ENCODE results near the gene PROCR.

Gene PROCR

GRCh38 chr20:35174458-35175216, 2.8 kb downstream of the PROCR start:
- Histone ChIP-seq H3K4me2 (ENCODE audit: low read depth, low read length) (no peak overlapping the region), H3K9me3 (replicated peaks; ENCODE audit: insufficient read depth, low read length) (no peaks in the 10 kb centered on the region), H3K27ac (ENCODE audit: low read length) (no peak overlapping the region), H3K9me2 (replicated peaks; ENCODE audit: insufficient read depth, low read length) (no peaks in the 10 kb centered on the region), H4K20me1 (ENCODE audit: insufficient read depth, low read length) (no peaks in the 10 kb centered on the region), H2AFZ (ENCODE audit: low read length) (no peak overlapping the region), H3K9ac (ENCODE audit: low read length) (no peak overlapping the region), H3K79me2 (ENCODE audit: low read length) (no peaks in the 10 kb centered on the region), H3K4me1 (ENCODE audit: low read length) (no peaks in the 10 kb centered on the region), H3F3A (ENCODE audit: insufficient read depth, low read length) (no peaks in the 10 kb centered on the region), H3K27me3 (replicated peaks; ENCODE audit: insufficient read depth, low read length) (no peaks in the 10 kb centered on the region), H3K36me3 (replicated peaks; ENCODE audit: insufficient read depth, low read length) (no peaks in the 10 kb centered on the region), H3K4me3 (ENCODE audit: low read length) (no peak overlapping the region)
- no peak for DNase-seq
- TF ChIP-seq EZH2phosphoT487 (IDR thresholded peaks at IDR 0.05; ENCODE audit: low read length) (no peak), EZH2 (optimal IDR thresholded peaks at IDR 0.05; ENCODE audit: low read depth, low read length) (no peak)
- TF ChIP-seq, protein P1, sequence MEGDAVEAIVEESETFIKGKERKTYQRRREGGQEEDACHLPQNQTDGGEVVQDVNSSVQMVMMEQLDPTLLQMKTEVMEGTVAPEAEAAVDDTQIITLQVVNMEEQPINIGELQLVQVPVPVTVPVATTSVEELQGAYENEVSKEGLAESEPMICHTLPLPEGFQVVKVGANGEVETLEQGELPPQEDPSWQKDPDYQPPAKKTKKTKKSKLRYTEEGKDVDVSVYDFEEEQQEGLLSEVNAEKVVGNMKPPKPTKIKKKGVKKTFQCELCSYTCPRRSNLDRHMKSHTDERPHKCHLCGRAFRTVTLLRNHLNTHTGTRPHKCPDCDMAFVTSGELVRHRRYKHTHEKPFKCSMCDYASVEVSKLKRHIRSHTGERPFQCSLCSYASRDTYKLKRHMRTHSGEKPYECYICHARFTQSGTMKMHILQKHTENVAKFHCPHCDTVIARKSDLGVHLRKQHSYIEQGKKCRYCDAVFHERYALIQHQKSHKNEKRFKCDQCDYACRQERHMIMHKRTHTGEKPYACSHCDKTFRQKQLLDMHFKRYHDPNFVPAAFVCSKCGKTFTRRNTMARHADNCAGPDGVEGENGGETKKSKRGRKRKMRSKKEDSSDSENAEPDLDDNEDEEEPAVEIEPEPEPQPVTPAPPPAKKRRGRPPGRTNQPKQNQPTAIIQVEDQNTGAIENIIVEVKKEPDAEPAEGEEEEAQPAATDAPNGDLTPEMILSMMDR (IDR thresholded peaks at IDR 0.05; ENCODE audit: low read length): no peak

- no peaks in the 10 kb centered on the region for H4K20me1 ChIP-seq (ENCODE audit: insufficient read depth, low read length)
- H3K9ac ChIP-seq (ENCODE audit: low read length): no peak overlapping the region
- H3F3A ChIP-seq (ENCODE audit: insufficient read depth, low read length): no peaks in the 10 kb centered on the region
- no peaks in the 10 kb centered on the region for H3K36me3 ChIP-seq (replicated peaks; ENCODE audit: insufficient read depth, low read length)
- H3K9me2 ChIP-seq (replicated peaks; ENCODE audit: insufficient read depth, low read length): no peaks in the 10 kb centered on the region
- no peak overlapping the region for H3K4me3 ChIP-seq (ENCODE audit: low read length)
- H3K9me3 ChIP-seq (replicated peaks; ENCODE audit: insufficient read depth, low read length): no peaks in the 10 kb centered on the region
- no peak overlapping the region for H3K27ac ChIP-seq (ENCODE audit: low read length)
- no peak overlapping the region for H2AFZ ChIP-seq (ENCODE audit: low read length)
- TF ChIP-seq, protein P1 (IDR thresholded peaks at IDR 0.05; ENCODE audit: low read length): no peak
- no peak overlapping the region for H3K4me2 ChIP-seq (ENCODE audit: low read depth, low read length)
- H3K27me3 ChIP-seq (replicated peaks; ENCODE audit: insufficient read depth, low read length): no peaks in the 10 kb centered on the region
- H3K4me1 ChIP-seq (ENCODE audit: low read length): no peaks in the 10 kb centered on the region
- DNase-seq: no peak
- no peaks in the 10 kb centered on the region for H3K79me2 ChIP-seq (ENCODE audit: low read length)
Observed at GRCh38 chr20:35176132-35176531, 4.3 kb downstream of the PROCR start.

DNA sequence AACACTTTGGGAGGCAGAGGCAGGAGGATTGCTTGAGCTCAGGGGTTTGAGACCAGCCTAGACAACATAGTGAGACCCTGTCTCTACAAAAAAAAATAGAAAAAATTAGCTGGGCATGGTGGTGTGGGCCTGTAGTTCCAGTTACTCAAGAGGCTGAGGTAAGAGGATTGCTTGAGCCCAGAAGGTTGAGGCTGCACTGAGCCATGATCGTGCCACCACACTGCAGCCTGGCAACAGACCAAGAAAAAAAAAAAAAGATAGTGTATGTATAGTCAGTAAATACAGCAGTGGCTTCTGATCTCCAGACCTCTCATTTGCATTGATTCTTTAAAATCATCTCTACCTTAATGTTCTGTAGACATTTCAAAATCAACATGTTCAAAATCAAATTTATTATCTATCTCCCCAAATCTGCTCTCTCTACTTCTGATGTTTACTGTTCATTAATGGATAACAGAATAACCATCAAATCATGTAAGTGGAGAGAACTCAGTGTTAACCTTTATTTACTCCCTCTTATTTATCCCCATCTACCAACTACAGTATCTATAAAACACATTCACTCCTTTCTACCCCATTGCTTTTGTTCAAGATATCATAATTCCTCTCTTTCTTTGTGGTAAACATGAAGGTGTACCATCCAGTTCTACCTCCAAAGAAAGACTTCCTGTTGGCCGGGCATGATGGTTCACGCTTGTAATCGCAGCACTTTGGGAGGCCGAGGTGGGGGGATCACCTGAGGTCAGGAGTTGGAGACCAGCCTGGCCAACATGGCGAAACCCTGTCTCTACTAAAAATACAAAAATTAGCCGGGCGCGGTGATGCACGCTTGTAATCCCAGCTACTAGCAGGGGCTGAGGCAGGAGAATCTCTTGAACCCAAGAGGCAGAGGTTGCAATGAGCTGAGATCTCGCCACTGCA, 7.7 kb downstream of the PROCR start:
- no peak for TF ChIP-seq EZH2 (optimal IDR thresholded peaks at IDR 0.05; ENCODE audit: low read depth, low read length)
- no peak for TF ChIP-seq EZH2phosphoT487 (IDR thresholded peaks at IDR 0.05; ENCODE audit: low read length)
- TF ChIP-seq, protein P1 (IDR thresholded peaks at IDR 0.05; ENCODE audit: low read length): no peak
- Histone ChIP-seq H3K4me2 (ENCODE audit: low read depth, low read length) (no peak overlapping the region), H2AFZ (ENCODE audit: low read length) (no peak overlapping the region), H3K9ac (ENCODE audit: low read length) (no peak overlapping the region), H3K27me3 (replicated peaks; ENCODE audit: insufficient read depth, low read length) (no peaks in the 10 kb centered on the region), H3F3A (ENCODE audit: insufficient read depth, low read length) (no peaks in the 10 kb centered on the region), H3K9me2 (replicated peaks; ENCODE audit: insufficient read depth, low read length) (no peaks in the 10 kb centered on the region), H3K9me3 (replicated peaks; ENCODE audit: insufficient read depth, low read length) (no peaks in the 10 kb centered on the region), H4K20me1 (ENCODE audit: insufficient read depth, low read length) (no peaks in the 10 kb centered on the region), H3K79me2 (ENCODE audit: low read length) (no peaks in the 10 kb centered on the region), H3K36me3 (replicated peaks; ENCODE audit: insufficient read depth, low read length) (no peaks in the 10 kb centered on the region), H3K27ac (ENCODE audit: low read length) (no peak overlapping the region), H3K4me3 (ENCODE audit: low read length) (no peak overlapping the region), H3K4me1 (ENCODE audit: low read length) (no peaks in the 10 kb centered on the region)
- DNase-seq: no peak

Data from MM.1S (cell line).